Measurements from ENCODE around the gene TCIRG1. TPM values are rescaled to one million over a fixed set of nuclear protein-coding genes. Genes with fewer than 3 reads are reported as not detected.

Gene TCIRG1
- total RNA-seq, 1 donor from 2014 or later: 10.7 TPM

DNA sequence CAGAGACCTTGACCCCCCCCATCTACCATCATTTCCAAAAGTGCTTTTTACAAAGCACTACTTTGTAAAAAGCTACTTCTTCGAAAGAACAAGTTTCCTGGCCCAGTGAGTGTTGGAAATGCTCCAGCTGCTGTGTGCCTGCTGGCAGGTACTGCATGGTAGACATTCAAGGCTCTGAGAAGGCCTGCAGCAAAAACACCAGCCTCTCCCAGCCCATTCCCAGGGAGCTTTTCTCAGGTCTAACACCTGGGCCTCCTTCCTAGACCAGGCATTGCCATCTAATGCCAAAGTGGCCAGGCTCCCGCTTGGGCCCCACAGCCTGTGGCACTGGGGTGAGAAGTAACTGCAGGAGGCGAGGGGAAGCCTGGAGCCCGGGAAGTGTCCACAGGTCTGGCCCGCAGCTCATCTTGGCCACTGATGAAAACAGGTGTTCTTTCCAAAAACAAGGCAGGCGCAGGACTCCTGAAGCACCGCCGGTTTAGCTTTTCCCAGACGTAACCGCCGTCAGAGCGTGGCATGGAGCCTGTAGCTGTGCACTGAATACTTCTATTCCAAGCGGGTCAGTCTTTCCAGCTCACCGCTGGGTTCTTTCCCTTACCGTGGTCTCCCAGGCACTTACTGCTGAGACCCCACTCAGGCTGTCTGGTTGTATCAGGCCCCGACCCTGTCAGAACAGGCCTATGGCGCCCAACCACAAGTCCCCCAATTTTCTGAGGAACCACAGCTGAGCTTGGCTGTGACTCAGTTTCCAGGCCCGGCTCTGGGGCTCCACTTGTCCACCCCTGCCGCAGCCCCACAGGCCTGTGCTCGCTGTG, 1.2 kb upstream of the TCIRG1 start:
- no peaks in the 10 kb centered on the region for H3K27me3 ChIP-seq
- H3K27me3 Mint-ChIP-seq (ENCODE audit: insufficient read depth, low read depth): peaks cover 6% of the 10 kb centered on the region
- peaks cover 16% of the 10 kb centered on the region for H3K4me1 ChIP-seq
- H3K4me3 ChIP-seq: no peak overlapping the region
- peaks cover 9% of the 10 kb centered on the region for H3K4me1 Mint-ChIP-seq
- no peak overlapping the region for H3K4me3 Mint-ChIP-seq
- H3K27ac Mint-ChIP-seq: peak overlapping the region; percentile 60
- no peak overlapping the region for H3K9ac ChIP-seq
- H3F3A ChIP-seq (ENCODE audit: low read depth): peaks cover 30% of the 10 kb centered on the region
- H3K79me2 ChIP-seq (ENCODE audit: low read depth): no peaks in the 10 kb centered on the region
- H3K27ac ChIP-seq: no peak overlapping the region
- H3K36me3 ChIP-seq: no peaks in the 10 kb centered on the region
- no peak overlapping the region for H2AFZ ChIP-seq (replicated peaks)
- peaks cover 3% of the 10 kb centered on the region for H3K36me3 Mint-ChIP-seq
- H4K20me1 ChIP-seq (ENCODE audit: low read depth): no peaks in the 10 kb centered on the region
- H3K9me3 Mint-ChIP-seq: no peaks in the 10 kb centered on the region
- peak overlapping the region; percentile 74 for H3K4me2 ChIP-seq
- TF ChIP-seq EZH2 (IDR thresholded peaks at IDR 0.05) (no peak), CTCF (IDR thresholded peaks at IDR 0.05) (no peak), EZH2phosphoT487 (IDR thresholded peaks at IDR 0.05) (no peak)
- DNase-seq (ENCODE audit: low spot score): no peak
- no peaks in the 10 kb centered on the region for H3K9me3 ChIP-seq (ENCODE audit: low read depth)

DNA sequence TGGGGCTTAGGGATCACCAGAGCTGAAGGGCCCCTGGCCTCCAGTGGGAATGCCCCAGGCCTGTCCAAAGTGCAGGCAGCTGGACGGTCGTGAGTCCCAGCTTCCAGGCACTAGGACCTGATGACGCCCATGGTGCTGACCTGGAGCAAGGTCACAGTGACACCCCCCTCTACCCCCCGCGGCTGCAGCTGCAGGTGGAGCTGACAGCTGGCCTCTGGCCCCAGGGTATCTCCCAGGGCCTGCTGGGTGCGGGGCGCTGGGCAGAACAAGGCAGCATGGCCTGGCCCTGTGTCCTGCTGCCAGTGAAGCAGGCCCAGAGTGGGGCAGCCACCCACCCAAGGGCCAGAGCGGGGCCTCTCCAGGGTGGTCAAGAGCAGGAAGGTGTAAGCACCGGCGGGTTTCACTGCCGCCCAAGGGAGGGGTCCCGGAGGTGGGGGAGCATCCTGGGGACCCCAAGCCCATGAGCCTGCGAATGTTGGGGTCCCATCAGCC, 553 bp upstream of the TCIRG1 start:
- H3K36me3 ChIP-seq: no peaks in the 10 kb centered on the region
- H3K9ac ChIP-seq: no peak overlapping the region
- DNase-seq (ENCODE audit: low spot score): no peak
- Mint-ChIP-seq H3K27ac (no peak overlapping the region), H3K4me1 (peaks cover 9% of the 10 kb centered on the region), H3K36me3 (peaks cover 3% of the 10 kb centered on the region), H3K9me3 (no peaks in the 10 kb centered on the region), H3K4me3 (no peak overlapping the region), H3K27me3 (ENCODE audit: insufficient read depth, low read depth) (peaks cover 6% of the 10 kb centered on the region)
- H2AFZ ChIP-seq (replicated peaks): peak overlapping the region; percentile 61
- H3K9me3 ChIP-seq (ENCODE audit: low read depth): no peaks in the 10 kb centered on the region
- H3K4me1 ChIP-seq: peaks cover 16% of the 10 kb centered on the region
- TF ChIP-seq EZH2phosphoT487 (IDR thresholded peaks at IDR 0.05) (no peak), CTCF (IDR thresholded peaks at IDR 0.05) (no peak), EZH2 (IDR thresholded peaks at IDR 0.05) (no peak)
- H3K27ac ChIP-seq: no peak overlapping the region
- H4K20me1 ChIP-seq (ENCODE audit: low read depth): no peaks in the 10 kb centered on the region
- H3F3A ChIP-seq (ENCODE audit: low read depth): peaks cover 30% of the 10 kb centered on the region
- no peaks in the 10 kb centered on the region for H3K27me3 ChIP-seq
- peak overlapping the region; percentile 74 for H3K4me2 ChIP-seq
- peak overlapping the region; percentile 44 for H3K4me3 ChIP-seq
- H3K79me2 ChIP-seq (ENCODE audit: low read depth): no peaks in the 10 kb centered on the region

DNA sequence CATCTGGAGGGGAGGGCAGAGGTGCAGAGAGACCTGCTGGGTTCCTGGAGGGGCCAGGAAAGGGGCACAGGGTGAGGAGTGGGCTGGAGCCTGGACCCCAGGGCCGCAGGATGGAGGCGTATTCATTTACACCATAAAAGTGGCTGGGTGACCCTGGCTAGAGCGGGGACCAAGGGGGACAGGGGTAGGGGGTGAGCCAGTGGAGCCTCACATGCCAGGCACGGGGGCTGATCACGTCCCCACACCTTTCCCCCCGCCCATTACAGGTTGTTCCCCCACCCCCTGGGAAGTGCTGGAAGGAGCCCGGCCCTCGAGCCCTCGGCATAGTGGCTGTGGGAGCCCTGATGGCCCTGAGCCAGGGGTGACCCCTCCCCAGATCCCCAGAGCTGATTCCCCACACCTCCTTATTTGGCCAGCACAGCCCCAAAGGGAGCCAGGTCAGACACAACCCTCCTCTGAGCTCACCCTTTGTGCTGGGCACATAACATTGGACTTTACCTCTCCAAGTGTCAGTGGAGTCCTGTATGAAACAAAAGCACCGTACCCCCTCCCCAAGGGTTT, 781 bp downstream of the TCIRG1 start:
- H3K36me3 Mint-ChIP-seq: no peaks in the 10 kb centered on the region
- no peaks in the 10 kb centered on the region for H3K9me3 Mint-ChIP-seq
- H3K27ac Mint-ChIP-seq: peak overlapping the region; percentile 90
- Histone ChIP-seq H3K27me3 (no peaks in the 10 kb centered on the region), H2AFZ (replicated peaks) (no peak overlapping the region), H3K9me3 (ENCODE audit: low read depth) (no peaks in the 10 kb centered on the region), H3K27ac (no peak overlapping the region), H4K20me1 (ENCODE audit: low read depth) (no peaks in the 10 kb centered on the region), H3K4me3 (no peak overlapping the region), H3K79me2 (ENCODE audit: low read depth) (no peaks in the 10 kb centered on the region), H3K36me3 (no peaks in the 10 kb centered on the region), H3K4me1 (peaks cover 16% of the 10 kb centered on the region), H3K4me2 (peak overlapping the region; percentile 74), H3K9ac (no peak overlapping the region), H3F3A (ENCODE audit: low read depth) (peaks cover 30% of the 10 kb centered on the region)
- TF ChIP-seq CTCF (IDR thresholded peaks at IDR 0.05) (no peak), EZH2phosphoT487 (IDR thresholded peaks at IDR 0.05) (no peak), EZH2 (IDR thresholded peaks at IDR 0.05) (no peak)
- H3K4me1 Mint-ChIP-seq: peaks cover 9% of the 10 kb centered on the region
- H3K4me3 Mint-ChIP-seq: peak overlapping the region; percentile 35
- H3K27me3 Mint-ChIP-seq (ENCODE audit: insufficient read depth, low read depth): peaks cover 6% of the 10 kb centered on the region
- DNase-seq (ENCODE audit: low spot score): no peak

Data from neural progenitor cell (in vitro differentiated cells).